ENCODE measurements around the gene C10orf143. TPM values are rescaled to one million over a fixed set of nuclear protein-coding genes. Genes with fewer than 3 reads are reported as not detected.

The C10orf143 gene
- total and polyA plus RNA-seq, 7 experiments from 2014 or later, result 2.6 to 36.5 (median 11.6) TPM

GRCh38 chr10:130017631-130018022 lies 93.0 kb downstream of the C10orf143 start:
- CTCF ChIA-PET, result no interaction called here

GRCh38 chr10:130016993-130017630 lies 93.5 kb downstream of the C10orf143 start:
- Histone ChIP-seq H3K36me3 (ENCODE audit: control insufficient read depth in 2 of 3, insufficient read depth in 3 of 3, low read length in 3 of 3) (no peaks in the 10 kb centered on the region), H3K4me1 (ENCODE audit: control insufficient read depth in 2 of 2, insufficient read depth in 2 of 2, low read length in 2 of 2) (no peaks in the 10 kb centered on the region), H3K9me3 (ENCODE audit: control insufficient read depth in 2 of 3, low read length in 3 of 3) (no peaks in the 10 kb centered on the region), H3K27ac (ENCODE audit: low read depth, low read length) (no peak overlapping the region), H3K27me3 (ENCODE audit: control insufficient read depth in 2 of 2, insufficient read depth in 2 of 2, low read length in 2 of 2) (no peaks in the 10 kb centered on the region), H3K4me3 (ENCODE audit: low read length) (no peak overlapping the region)
- intact Hi-C loops (cut with micrococcal nuclease), result no loop called here
- ChIA-PET POLR2A (no interaction called here), CTCF (no interaction called here)
- H3K36me3 Mint-ChIP-seq, result no peaks in the 10 kb centered on the region
- no peak overlapping the region for H3K4me3 Mint-ChIP-seq
- no peaks in the 10 kb centered on the region for H3K9me3 Mint-ChIP-seq
- peaks cover 0 to 9% (median 0%) of the 10 kb centered on the region in 7 donors for H3K4me1 Mint-ChIP-seq
- no peak overlapping the region for H3K27ac Mint-ChIP-seq
- DNase-seq, result no peak
- H3K27me3 Mint-ChIP-seq, result peaks cover 0 to 13% (median 4%) of the 10 kb centered on the region in 5 donors
- no peak for ATAC-seq

More at GRCh38 chr10:130017631-130018022, 93.0 kb downstream of the C10orf143 start:
- H3K27ac ChIP-seq (ENCODE audit: low read depth, low read length), result no peak overlapping the region
- no peak for DNase-seq
- no peak overlapping the region for H3K4me3 ChIP-seq (ENCODE audit: low read length)
- H3K4me1 ChIP-seq (ENCODE audit: control insufficient read depth in 2 of 2, insufficient read depth in 2 of 2, low read length in 2 of 2), result no peaks in the 10 kb centered on the region
- H3K27me3 ChIP-seq (ENCODE audit: control insufficient read depth in 2 of 2, insufficient read depth in 2 of 2, low read length in 2 of 2), result no peaks in the 10 kb centered on the region
- Mint-ChIP-seq H3K9me3 (no peaks in the 10 kb centered on the region), H3K36me3 (no peaks in the 10 kb centered on the region), H3K4me1 (peaks cover 0 to 9% (median 0%) of the 10 kb centered on the region in 7 donors), H3K4me3 (no peak overlapping the region), H3K27me3 (peaks cover 0 to 11% (median 4%) of the 10 kb centered on the region in 5 donors), H3K27ac (no peak overlapping the region)
- POLR2A ChIA-PET, result no interaction called here
- H3K36me3 ChIP-seq (ENCODE audit: control insufficient read depth in 2 of 3, insufficient read depth in 3 of 3, low read length in 3 of 3), result no peaks in the 10 kb centered on the region
- no peak for ATAC-seq
- no peaks in the 10 kb centered on the region for H3K9me3 ChIP-seq (ENCODE audit: control insufficient read depth in 2 of 3, low read length in 3 of 3)
- intact Hi-C loops (cut with micrococcal nuclease), result no loop called here

- Histone ChIP-seq H3K4me3 (ENCODE audit: low read length) (no peak overlapping the region), H3K27me3 (ENCODE audit: control insufficient read depth in 2 of 2, insufficient read depth in 2 of 2, low read length in 2 of 2) (no peaks in the 10 kb centered on the region), H3K36me3 (ENCODE audit: control insufficient read depth in 2 of 3, insufficient read depth in 3 of 3, low read length in 3 of 3) (no peaks in the 10 kb centered on the region), H3K9me3 (ENCODE audit: control insufficient read depth in 2 of 3, low read length in 3 of 3) (no peaks in the 10 kb centered on the region), H3K4me1 (ENCODE audit: control insufficient read depth in 2 of 2, insufficient read depth in 2 of 2, low read length in 2 of 2) (no peaks in the 10 kb centered on the region), H3K27ac (ENCODE audit: low read depth, low read length) (no peak overlapping the region)
- Mint-ChIP-seq H3K36me3 (no peaks in the 10 kb centered on the region), H3K27ac (no peak overlapping the region), H3K4me3 (no peak overlapping the region), H3K9me3 (no peaks in the 10 kb centered on the region), H3K4me1 (peaks cover 0 to 9% (median 0%) of the 10 kb centered on the region in 7 donors), H3K27me3 (peaks cover 0 to 18% (median 4%) of the 10 kb centered on the region in 5 donors)
- intact Hi-C loops (cut with micrococcal nuclease), result no loop called here
- ChIA-PET CTCF (no interaction called here), POLR2A (no interaction called here)
- DNase-seq (no peak), ATAC-seq (no peak)
These were observed 94.5 kb downstream of the C10orf143 start for GRCh38 chr10:130016095-130016494.

GRCh38 chr10:130015075-130015695 lies 95.4 kb downstream of the C10orf143 start:
- H3K4me1 ChIP-seq (ENCODE audit: control insufficient read depth in 2 of 2, insufficient read depth in 2 of 2, low read length in 2 of 2), result no peaks in the 10 kb centered on the region
- Mint-ChIP-seq H3K27ac (no peak overlapping the region), H3K4me1 (peaks cover 0 to 6% (median 0%) of the 10 kb centered on the region in 7 donors), H3K9me3 (peaks cover 0 to 2% (median 0%) of the 10 kb centered on the region in 11 donors), H3K36me3 (no peaks in the 10 kb centered on the region), H3K27me3 (peaks cover 0 to 22% (median 4%) of the 10 kb centered on the region in 5 donors), H3K4me3 (no peak overlapping the region)
- H3K9me3 ChIP-seq (ENCODE audit: control insufficient read depth in 2 of 3, low read length in 3 of 3), result no peaks in the 10 kb centered on the region
- H3K36me3 ChIP-seq (ENCODE audit: control insufficient read depth in 2 of 3, insufficient read depth in 3 of 3, low read length in 3 of 3), result no peaks in the 10 kb centered on the region
- no peaks in the 10 kb centered on the region for H3K27me3 ChIP-seq (ENCODE audit: control insufficient read depth in 2 of 2, insufficient read depth in 2 of 2, low read length in 2 of 2)
- ChIA-PET POLR2A (no interaction called here), CTCF (interaction anchor here (0.6 kb wide), 1 partner anchor 257 kb away, joined by 3 read pairs; no protein-coding TSS in a partner anchor)
- DNase-seq (no peak), ATAC-seq (no peak)
- H3K27ac ChIP-seq (ENCODE audit: low read depth, low read length), result no peak overlapping the region
- H3K4me3 ChIP-seq (ENCODE audit: low read length), result no peak overlapping the region
- intact Hi-C loops (cut with micrococcal nuclease), result no loop called here

GRCh38 chr10:130014263-130015074 lies 96.2 kb downstream of the C10orf143 start:
- Mint-ChIP-seq H3K4me1 (peaks cover 0 to 6% (median 0%) of the 10 kb centered on the region in 7 donors), H3K36me3 (no peaks in the 10 kb centered on the region), H3K9me3 (peaks cover 0 to 2% (median 0%) of the 10 kb centered on the region in 11 donors), H3K27me3 (peaks cover 0 to 22% (median 4%) of the 10 kb centered on the region in 5 donors), H3K27ac (no peak overlapping the region), H3K4me3 (no peak overlapping the region)
- H3K36me3 ChIP-seq (ENCODE audit: control insufficient read depth in 2 of 3, insufficient read depth in 3 of 3, low read length in 3 of 3), result no peaks in the 10 kb centered on the region
- ATAC-seq (no peak), DNase-seq (no peak)
- POLR2A ChIA-PET, result no interaction called here
- H3K4me1 ChIP-seq (ENCODE audit: control insufficient read depth in 2 of 2, insufficient read depth in 2 of 2, low read length in 2 of 2), result no peaks in the 10 kb centered on the region
- no peaks in the 10 kb centered on the region for H3K9me3 ChIP-seq (ENCODE audit: control insufficient read depth in 2 of 3, low read length in 3 of 3)
- CTCF ChIA-PET, result no interaction called here
- H3K4me3 ChIP-seq (ENCODE audit: low read length), result no peak overlapping the region
- intact Hi-C loops (cut with micrococcal nuclease), result no loop called here
- H3K27ac ChIP-seq (ENCODE audit: low read depth, low read length), result no peak overlapping the region
- H3K27me3 ChIP-seq (ENCODE audit: control insufficient read depth in 2 of 2, insufficient read depth in 2 of 2, low read length in 2 of 2), result no peaks in the 10 kb centered on the region
